Dermis blood vessel endothelial cell (primary cell): ENCODE results near the gene NEDD4L. TPM values are rescaled to one million over a fixed set of nuclear protein-coding genes. Genes with fewer than 3 reads are reported as not detected.

ENCODE experiments used
- DNase-seq: peaks from one replicate; pipeline ENCODE4 v3.0.0; 2010
- total RNA-seq: library from RNA; depleted of rRNA; stranded (reverse); fragments of >200 nt; gene quantifications from 2 replicates; pipeline ENCODE4 v1.2.3, GENCODE V29; 2014

NEDD4L gene
- total RNA-seq, 1 donor from 2014 or later: 15.1 TPM

- no peak for DNase-seq
Observed at GRCh38 chr18:58095655-58096054, 51.6 kb downstream of the NEDD4L start.

GRCh38 chr18:58096658-58097057 is 52.6 kb downstream of the NEDD4L start:
- no peak for DNase-seq

GRCh38 chr18:58097121-58097906 is 53.3 kb downstream of the NEDD4L start:
- DNase-seq: peak; percentile 61

GRCh38 chr18:58097907-58098166 is 53.8 kb downstream of the NEDD4L start:
- no peak for DNase-seq

- DNase-seq: no peak
Observed at GRCh38 chr18:58098706-58099105, 54.7 kb downstream of the NEDD4L start.

GRCh38 chr18:58100154-58100553 is 56.1 kb downstream of the NEDD4L start:
- no peak for DNase-seq

- DNase-seq: no peak
Observed at GRCh38 chr18:58101291-58101794, 57.3 kb downstream of the NEDD4L start.

GRCh38 chr18:58102018-58102417 is 58.0 kb downstream of the NEDD4L start:
- no peak for DNase-seq

- no peak for DNase-seq
Observed at GRCh38 chr18:58102875-58103274, 58.8 kb downstream of the NEDD4L start.

- no peak for DNase-seq
Observed at GRCh38 chr18:58103339-58103985, 59.4 kb downstream of the NEDD4L start.

GRCh38 chr18:58104096-58104495 is 60.1 kb downstream of the NEDD4L start:
- DNase-seq: no peak

- DNase-seq: no peak
Observed at GRCh38 chr18:58105206-58105887, 61.3 kb downstream of the NEDD4L start.

GRCh38 chr18:58105888-58106260 is 61.8 kb downstream of the NEDD4L start:
- no peak for DNase-seq

- DNase-seq: no peak
Observed at GRCh38 chr18:58106289-58107070, 62.5 kb downstream of the NEDD4L start.

- no peak for DNase-seq
Observed at GRCh38 chr18:58109256-58109655, 65.2 kb downstream of the NEDD4L start.

- no peak for DNase-seq
Observed at GRCh38 chr18:58110398-58110797, 66.4 kb downstream of the NEDD4L start.

- DNase-seq: no peak
Observed at GRCh38 chr18:58112174-58112573, 68.1 kb downstream of the NEDD4L start.

GRCh38 chr18:58113337-58113736 is 69.3 kb downstream of the NEDD4L start:
- no peak for DNase-seq

- no peak for DNase-seq
Observed at GRCh38 chr18:58114766-58115165, 70.7 kb downstream of the NEDD4L start.

- no peak for DNase-seq
Observed at GRCh38 chr18:58116818-58117217, 72.8 kb downstream of the NEDD4L start.

GRCh38 chr18:58117786-58118403 is 73.9 kb downstream of the NEDD4L start:
- peak; percentile 78 for DNase-seq

- DNase-seq: no peak
Observed at GRCh38 chr18:58118536-58118935, 74.5 kb downstream of the NEDD4L start.

GRCh38 chr18:58119819-58120218 is 75.8 kb downstream of the NEDD4L start:
- no peak for DNase-seq
